ENCODE measurements around the gene SLC6A9. TPM values are rescaled to one million over a fixed set of nuclear protein-coding genes. Genes with fewer than 3 reads are reported as not detected.

Gene SLC6A9
- total RNA-seq, 1 experiment from 2014 or later = 12.8 TPM

DNA sequence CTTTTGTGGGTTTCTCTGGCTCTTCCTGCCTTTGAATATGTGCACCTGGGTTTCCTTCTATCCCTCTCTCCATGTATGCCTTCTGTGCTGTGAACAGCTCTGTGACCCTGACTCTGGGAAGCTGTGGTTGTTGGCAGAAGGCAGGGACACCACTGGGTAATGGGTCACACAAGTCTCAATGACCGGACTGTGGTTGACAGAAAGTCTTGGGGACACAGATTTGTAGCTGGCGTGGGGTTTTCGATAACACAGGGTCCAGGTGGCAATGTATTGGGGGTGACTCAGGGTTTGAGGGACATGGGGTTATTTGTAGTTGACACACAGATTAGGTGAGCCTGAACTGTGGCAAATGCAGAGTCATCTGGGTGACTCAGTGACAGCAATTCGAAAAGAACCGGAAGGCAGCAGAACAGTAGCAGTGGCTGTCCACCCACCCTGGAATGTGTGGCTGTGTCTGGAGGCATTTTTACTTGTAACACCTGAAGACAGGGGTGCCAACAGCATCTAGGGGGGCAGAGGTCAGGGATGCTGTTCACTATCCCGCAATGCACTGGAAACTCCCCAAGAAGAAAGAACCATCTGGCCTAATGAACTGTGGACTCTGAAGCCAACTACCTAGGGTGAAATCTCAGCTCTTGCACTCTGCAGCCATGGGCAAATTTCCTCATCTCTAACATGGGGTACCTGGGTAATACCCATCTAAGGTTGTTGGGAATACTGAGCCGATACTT is 13.0 kb upstream of the SLC6A9 start:
- no peaks in the 10 kb centered on the region for H3K36me3 ChIP-seq (ENCODE audit: control insufficient read depth in 1 of 2, insufficient read depth in 2 of 2, low read length in 2 of 2)
- RAD21 ChIA-PET (ENCODE audit: low non-redundant PET in 1 of 2, low total read pairs in 2 of 2, uncharacterized antibody in 2 of 2, unreplicated experiment in 2 of 2) = no interaction called here
- H4K20me1 ChIP-seq (ENCODE audit: insufficient read depth) = no peaks in the 10 kb centered on the region
- no peaks in the 10 kb centered on the region for H3K79me2 ChIP-seq (ENCODE audit: insufficient read depth, low read length)
- ATAC-seq (no peak), DNase-seq (ENCODE audit: low read depth, low spot score) (no peak)
- no peak overlapping the region for H3K9ac ChIP-seq (ENCODE audit: low read length)
- no TSS peak for BruUV-seq (replicated peaks)
- POLR2A ChIA-PET = no interaction called here
- no peaks in the 10 kb centered on the region for H3K9me3 ChIP-seq (ENCODE audit: control insufficient read depth in 1 of 2, insufficient read depth in 1 of 2, low read depth in 1 of 2, low read length in 2 of 2)
- no peak overlapping the region for H3K27ac ChIP-seq (ENCODE audit: low read depth, low read length)
- intact Hi-C loops (cut with micrococcal nuclease) = loop anchor here (10.0 kb wide), 1 partner anchor 589 kb away; the partner anchor contains the start of gene HYI
- TF ChIP-seq FOSL1 (IDR thresholded peaks at IDR 0.05; ENCODE audit: low read depth) (peak; percentile 49), ELF1 (IDR thresholded peaks at IDR 0.05; ENCODE audit: borderline replicate concordance, low read depth) (no peak), JUND (IDR thresholded peaks at IDR 0.05) (peak; percentile 25; the same call in 1 of the 2 replicates), RAD21 (IDR thresholded peaks at IDR 0.05; ENCODE audit: low read depth) (no peak)
- H3K27me3 ChIP-seq (ENCODE audit: insufficient read depth, low read length) = no peaks in the 10 kb centered on the region
- H2AFZ ChIP-seq (ENCODE audit: low read depth, low read length, poor library complexity, severe bottlenecking) = no peak overlapping the region
- H3K4me2 ChIP-seq (ENCODE audit: low read length) = peak overlapping the region; percentile 26; the same call in 1 of the 2 replicates
- peaks cover 2 to 22% of the 10 kb centered on the region in 2 experiments; a peak in 3 of 4 replicates for H3K4me1 ChIP-seq (ENCODE audit: control insufficient read depth in 1 of 2, insufficient read depth in 2 of 2, low read length in 2 of 2)
- no peaks in the 10 kb centered on the region for H3K9me2 ChIP-seq (ENCODE audit: insufficient read depth)
- CTCF ChIA-PET = no interaction called here
- H3K4me3 ChIP-seq (replicated peaks in 1 of 2; ENCODE audit: low read depth in 1 of 2, low read length in 2 of 2) = no peak overlapping the region

DNA sequence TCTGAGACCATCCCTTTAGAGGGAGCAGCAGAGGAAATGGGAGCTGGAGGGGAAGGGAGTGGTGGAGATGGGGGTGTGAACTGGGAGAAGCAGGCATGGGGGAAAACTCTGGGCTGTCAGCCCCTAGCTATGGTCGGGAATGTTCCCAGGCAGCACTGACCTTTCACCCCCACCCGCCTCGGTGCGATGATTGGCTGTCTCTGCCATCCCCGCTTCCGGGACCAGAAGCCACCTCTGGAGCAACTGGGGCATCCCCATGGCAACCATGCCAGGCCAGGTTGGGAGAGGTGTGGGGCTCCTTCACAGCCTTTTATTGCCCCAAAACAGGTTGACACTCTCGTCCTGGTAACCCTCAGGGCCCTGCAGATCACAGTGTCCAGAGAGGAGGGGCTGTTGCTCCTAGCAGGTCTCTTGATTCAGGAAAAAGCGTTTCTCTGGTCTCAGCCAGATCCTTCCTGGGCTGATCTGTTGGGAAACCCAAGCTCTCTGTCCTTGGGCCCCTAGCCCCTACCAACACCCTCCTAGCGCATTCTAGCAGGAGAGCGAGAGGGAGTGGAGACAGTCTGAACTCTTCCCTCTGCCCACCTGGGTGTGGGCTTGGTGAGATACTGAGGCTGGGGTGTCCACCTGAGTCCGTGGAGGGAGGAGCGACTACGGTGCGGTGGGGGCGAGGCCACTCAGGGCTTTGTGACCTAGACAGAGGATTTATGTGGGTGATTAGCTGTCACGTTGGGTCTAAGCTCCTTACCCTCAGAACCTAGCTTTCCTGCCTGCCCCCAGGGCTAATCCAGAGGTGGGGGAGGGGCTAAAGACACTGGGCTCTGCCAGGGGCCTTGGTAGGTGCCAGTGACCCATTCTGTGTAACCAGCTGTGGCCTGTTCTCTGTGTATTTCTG is 12.2 kb upstream of the SLC6A9 start:
- Histone ChIP-seq H3K9me3 (ENCODE audit: control insufficient read depth in 1 of 2, insufficient read depth in 1 of 2, low read depth in 1 of 2, low read length in 2 of 2) (no peaks in the 10 kb centered on the region), H3K9ac (ENCODE audit: low read length) (no peak overlapping the region), H3K4me1 (ENCODE audit: control insufficient read depth in 1 of 2, insufficient read depth in 2 of 2, low read length in 2 of 2) (peaks cover 2 to 22% of the 10 kb centered on the region in 2 experiments; a peak in 3 of 4 replicates), H4K20me1 (ENCODE audit: insufficient read depth) (no peaks in the 10 kb centered on the region), H2AFZ (ENCODE audit: low read depth, low read length, poor library complexity, severe bottlenecking) (no peak overlapping the region), H3K79me2 (ENCODE audit: insufficient read depth, low read length) (no peaks in the 10 kb centered on the region), H3K9me2 (ENCODE audit: insufficient read depth) (no peaks in the 10 kb centered on the region), H3K27ac (ENCODE audit: low read depth, low read length) (no peak overlapping the region), H3K36me3 (ENCODE audit: control insufficient read depth in 1 of 2, insufficient read depth in 2 of 2, low read length in 2 of 2) (no peaks in the 10 kb centered on the region), H3K4me3 (replicated peaks in 1 of 2; ENCODE audit: low read depth in 1 of 2, low read length in 2 of 2) (no peak overlapping the region), H3K4me2 (ENCODE audit: low read length) (peak overlapping the region; percentile 26; the same call in 1 of the 2 replicates), H3K27me3 (ENCODE audit: insufficient read depth, low read length) (no peaks in the 10 kb centered on the region)
- DNase-seq (ENCODE audit: low read depth, low spot score) (no peak), ATAC-seq (no peak)
- ChIA-PET POLR2A (interaction anchor here (0.6 to 1.6 kb wide), 3 partner anchors 10 to 678 kb away, joined by 3 read pairs; no protein-coding TSS in a partner anchor), RAD21 (ENCODE audit: low non-redundant PET in 1 of 2, low total read pairs in 2 of 2, uncharacterized antibody in 2 of 2, unreplicated experiment in 2 of 2) (no interaction called here), CTCF (no interaction called here)
- intact Hi-C loops (cut with micrococcal nuclease) = loop anchor here (10.0 kb wide), 1 partner anchor 589 kb away; the partner anchor contains the start of gene HYI
- no TSS peak for BruUV-seq (replicated peaks)
- TF ChIP-seq, protein P1, sequence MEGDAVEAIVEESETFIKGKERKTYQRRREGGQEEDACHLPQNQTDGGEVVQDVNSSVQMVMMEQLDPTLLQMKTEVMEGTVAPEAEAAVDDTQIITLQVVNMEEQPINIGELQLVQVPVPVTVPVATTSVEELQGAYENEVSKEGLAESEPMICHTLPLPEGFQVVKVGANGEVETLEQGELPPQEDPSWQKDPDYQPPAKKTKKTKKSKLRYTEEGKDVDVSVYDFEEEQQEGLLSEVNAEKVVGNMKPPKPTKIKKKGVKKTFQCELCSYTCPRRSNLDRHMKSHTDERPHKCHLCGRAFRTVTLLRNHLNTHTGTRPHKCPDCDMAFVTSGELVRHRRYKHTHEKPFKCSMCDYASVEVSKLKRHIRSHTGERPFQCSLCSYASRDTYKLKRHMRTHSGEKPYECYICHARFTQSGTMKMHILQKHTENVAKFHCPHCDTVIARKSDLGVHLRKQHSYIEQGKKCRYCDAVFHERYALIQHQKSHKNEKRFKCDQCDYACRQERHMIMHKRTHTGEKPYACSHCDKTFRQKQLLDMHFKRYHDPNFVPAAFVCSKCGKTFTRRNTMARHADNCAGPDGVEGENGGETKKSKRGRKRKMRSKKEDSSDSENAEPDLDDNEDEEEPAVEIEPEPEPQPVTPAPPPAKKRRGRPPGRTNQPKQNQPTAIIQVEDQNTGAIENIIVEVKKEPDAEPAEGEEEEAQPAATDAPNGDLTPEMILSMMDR (IDR thresholded peaks at IDR 0.05 in 2 of 3, conservative IDR thresholded peaks at IDR 0.05 in 1 of 3; ENCODE audit: borderline replicate concordance in 1 of 3, insufficient read depth in 1 of 3, low read depth in 2 of 3, low read length in 2 of 3) = no peak
- TF ChIP-seq SP1 (IDR thresholded peaks at IDR 0.05; ENCODE audit: low read depth) (no peak), CBX3 (IDR thresholded peaks at IDR 0.05; ENCODE audit: low read depth) (no peak), CEBPB (IDR thresholded peaks at IDR 0.05; ENCODE audit: low read depth) (no peak), FOSL1 (IDR thresholded peaks at IDR 0.05; ENCODE audit: low read depth) (no peak), EZH2phosphoT487 (IDR thresholded peaks at IDR 0.05; ENCODE audit: borderline replicate concordance) (no peak), POLR2AphosphoS5 (IDR thresholded peaks at IDR 0.05; ENCODE audit: low read depth, low read length) (no peak), EGR1 (IDR thresholded peaks at IDR 0.05; ENCODE audit: low read depth) (no peak)
- TF ChIP-seq, protein P2, sequence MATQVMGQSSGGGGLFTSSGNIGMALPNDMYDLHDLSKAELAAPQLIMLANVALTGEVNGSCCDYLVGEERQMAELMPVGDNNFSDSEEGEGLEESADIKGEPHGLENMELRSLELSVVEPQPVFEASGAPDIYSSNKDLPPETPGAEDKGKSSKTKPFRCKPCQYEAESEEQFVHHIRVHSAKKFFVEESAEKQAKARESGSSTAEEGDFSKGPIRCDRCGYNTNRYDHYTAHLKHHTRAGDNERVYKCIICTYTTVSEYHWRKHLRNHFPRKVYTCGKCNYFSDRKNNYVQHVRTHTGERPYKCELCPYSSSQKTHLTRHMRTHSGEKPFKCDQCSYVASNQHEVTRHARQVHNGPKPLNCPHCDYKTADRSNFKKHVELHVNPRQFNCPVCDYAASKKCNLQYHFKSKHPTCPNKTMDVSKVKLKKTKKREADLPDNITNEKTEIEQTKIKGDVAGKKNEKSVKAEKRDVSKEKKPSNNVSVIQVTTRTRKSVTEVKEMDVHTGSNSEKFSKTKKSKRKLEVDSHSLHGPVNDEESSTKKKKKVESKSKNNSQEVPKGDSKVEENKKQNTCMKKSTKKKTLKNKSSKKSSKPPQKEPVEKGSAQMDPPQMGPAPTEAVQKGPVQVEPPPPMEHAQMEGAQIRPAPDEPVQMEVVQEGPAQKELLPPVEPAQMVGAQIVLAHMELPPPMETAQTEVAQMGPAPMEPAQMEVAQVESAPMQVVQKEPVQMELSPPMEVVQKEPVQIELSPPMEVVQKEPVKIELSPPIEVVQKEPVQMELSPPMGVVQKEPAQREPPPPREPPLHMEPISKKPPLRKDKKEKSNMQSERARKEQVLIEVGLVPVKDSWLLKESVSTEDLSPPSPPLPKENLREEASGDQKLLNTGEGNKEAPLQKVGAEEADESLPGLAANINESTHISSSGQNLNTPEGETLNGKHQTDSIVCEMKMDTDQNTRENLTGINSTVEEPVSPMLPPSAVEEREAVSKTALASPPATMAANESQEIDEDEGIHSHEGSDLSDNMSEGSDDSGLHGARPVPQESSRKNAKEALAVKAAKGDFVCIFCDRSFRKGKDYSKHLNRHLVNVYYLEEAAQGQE (IDR thresholded peaks at IDR 0.05; ENCODE audit: low read depth) = no peak

All from HCT116 (cell line).